Tibial nerve (tissue), 4 donors: Measurements from ENCODE around the gene MT2A. TPM values are rescaled to one million over a fixed set of nuclear protein-coding genes. Genes with fewer than 3 reads are reported as not detected.

Experiments used
- DNase-seq, 2 donors: peaks; one replicate each; pipeline ENCODE4 v3.0.0-alpha.2; 2019; ENCODE audit warnings: low spot score in 2 of 2
- H3K27ac ChIP-seq, 4 donors: fragments of 200-600 bp; sonication (generic) in 3 of 4; one replicate each; pipeline ENCODE4 v1.5.1; 2017 to 2019; ENCODE audit warnings: mild to moderate bottlenecking in 1 of 4
- H3K27me3 ChIP-seq, 2 donors: fragments of 200-600 bp; sonication (generic) in 1 of 2; one replicate each; pipeline versions ENCODE4 v1.5.1 to v1.6.0; 2017 to 2019
- H3K36me3 ChIP-seq, 3 donors: fragments of 200-600 bp; sonication (generic); one replicate each; pipeline ENCODE4 v1.5.1; 2018 to 2019
- H3K4me1 ChIP-seq, 4 donors: fragments of 200-600 bp; sonication (generic) in 3 of 4; one replicate each; pipeline ENCODE4 v1.5.1; 2017 to 2019
- H3K4me3 ChIP-seq, 4 donors: fragments of 200-600 bp; sonication (generic) in 3 of 4; one replicate each; pipeline ENCODE4 v1.5.1; 2017 to 2019; ENCODE audit warnings: mild to moderate bottlenecking in 1 of 4, moderate library complexity in 1 of 4
- H3K9me3 ChIP-seq, 4 donors: fragments of 200-600 bp; sonication (generic) in 3 of 4; one replicate each; pipeline ENCODE4 v1.5.1; 2017 to 2019
- CTCF ChIP-seq, 5 experiments: fragments of 200-600 bp in 3 of 5; fragments of 450-650 bp in 2 of 5; sonication (generic) in 3 of 5; IDR thresholded peaks; one replicate each; pipeline ENCODE4 v1.5.1; 2016 to 2019; ENCODE audit warnings: antibody characterized with exemption in 5 of 5, mild to moderate bottlenecking in 3 of 5, moderate library complexity in 2 of 5
- EP300 ChIP-seq, 2 donors: sonication (generic); formaldehyde crosslinking; IDR thresholded peaks; one replicate each; pipeline ENCODE4 v1.6.1; 2017; ENCODE audit warnings: antibody characterized with exemption in 2 of 2, mild to moderate bottlenecking in 1 of 2
- POLR2A ChIP-seq, 2 donors: fragments of 450-650 bp; IDR thresholded peaks; one replicate each; pipeline ENCODE4 v1.6.1; 2017; ENCODE audit warnings: antibody characterized with exemption in 2 of 2, mild to moderate bottlenecking in 2 of 2, moderate library complexity in 2 of 2
- WGBS, 2 donors: methylation state at CpG; one replicate each; pipeline ENCODE4 v1.1.5; 2018; 5-methylcytosine and 5-hydroxymethylcytosine counted together
- total RNA-seq, 4 donors: library from RNA; depleted of rRNA; stranded (reverse); fragments of >200 nt; gene quantifications; one replicate each; pipeline ENCODE4 v1.1.0, GENCODE V29; 2016

MT2A gene
- total RNA-seq, 4 donors from 2014 or later, result 154 to 612 (median 354) TPM

- Histone ChIP-seq H3K4me3 (no peak overlapping the region), H3K36me3 (no peaks in the 10 kb centered on the region), H3K9me3 (no peaks in the 10 kb centered on the region), H3K27me3 (no peaks in the 10 kb centered on the region), H3K27ac (peak overlapping the region in 2 of 4 donors; percentile 32 to 52), H3K4me1 (peaks cover 0 to 3% (median 0%) of the 10 kb centered on the region in 4 donors)
- WGBS, 2 donors, result 31% methylated on average over 8 of the region's 8 CpGs
- peak in 1 of 2 donors; percentile 49 for DNase-seq
- TF ChIP-seq EP300 (IDR thresholded peaks at IDR 0.05) (peak in 1 of 2 donors; percentile 59), CTCF (IDR thresholded peaks at IDR 0.05) (peak; percentile 50 to 75 (median 68)), POLR2A (IDR thresholded peaks at IDR 0.05) (no peak)
Observed at GRCh38 chr16:56600398-56600999, 7.9 kb upstream of the MT2A start.

- TF ChIP-seq EP300 (IDR thresholded peaks at IDR 0.05) (no peak), CTCF (IDR thresholded peaks at IDR 0.05) (no peak), POLR2A (IDR thresholded peaks at IDR 0.05) (no peak)
- H3K27me3 ChIP-seq, result no peaks in the 10 kb centered on the region
- no peaks in the 10 kb centered on the region for H3K36me3 ChIP-seq
- H3K9me3 ChIP-seq, result no peaks in the 10 kb centered on the region
- no peak overlapping the region for H3K4me3 ChIP-seq
- 56 to 57% methylated on average over 9 of the region's 9 CpGs for WGBS, 2 donors
- no peak for DNase-seq
- peak overlapping the region in 1 of 4 donors; percentile 52 for H3K27ac ChIP-seq
- H3K4me1 ChIP-seq, result peaks cover 0 to 11% (median 3%) of the 10 kb centered on the region in 4 donors
Observed at GRCh38 chr16:56601325-56601724, 7.1 kb upstream of the MT2A start.

- peak overlapping the region in 1 of 4 donors; percentile 53 for H3K27ac ChIP-seq
- DNase-seq, result no peak
- WGBS, 2 donors, result 54 to 63% methylated on average over 4 of the region's 4 CpGs
- peaks cover 0 to 31% (median 17%) of the 10 kb centered on the region in 4 donors for H3K4me1 ChIP-seq
- H3K4me3 ChIP-seq, result no peak overlapping the region
- no peaks in the 10 kb centered on the region for H3K27me3 ChIP-seq
- TF ChIP-seq POLR2A (IDR thresholded peaks at IDR 0.05) (no peak), CTCF (IDR thresholded peaks at IDR 0.05) (peak in 3 of 5 experiments; percentile 31 to 56 (median 33)), EP300 (IDR thresholded peaks at IDR 0.05) (no peak)
- H3K9me3 ChIP-seq, result no peaks in the 10 kb centered on the region
- no peaks in the 10 kb centered on the region for H3K36me3 ChIP-seq
Observed at GRCh38 chr16:56603589-56603988, 4.8 kb upstream of the MT2A start.

GRCh38 chr16:56604966-56605365 lies 3.4 kb upstream of the MT2A start:
- TF ChIP-seq CTCF (IDR thresholded peaks at IDR 0.05) (no peak), EP300 (IDR thresholded peaks at IDR 0.05) (no peak), POLR2A (IDR thresholded peaks at IDR 0.05) (no peak)
- H3K27me3 ChIP-seq, result no peaks in the 10 kb centered on the region
- H3K27ac ChIP-seq, result peak overlapping the region in 3 of 4 donors; percentile 76 to 97 (median 90)
- H3K9me3 ChIP-seq, result no peaks in the 10 kb centered on the region
- no peak overlapping the region for H3K4me3 ChIP-seq
- no peak for DNase-seq
- H3K36me3 ChIP-seq, result peaks cover 0 to 5% (median 0%) of the 10 kb centered on the region in 3 donors
- WGBS, 2 donors, result 81 to 85% methylated on average over 4 of the region's 4 CpGs
- peaks cover 0 to 40% (median 18%) of the 10 kb centered on the region in 4 donors for H3K4me1 ChIP-seq

DNA sequence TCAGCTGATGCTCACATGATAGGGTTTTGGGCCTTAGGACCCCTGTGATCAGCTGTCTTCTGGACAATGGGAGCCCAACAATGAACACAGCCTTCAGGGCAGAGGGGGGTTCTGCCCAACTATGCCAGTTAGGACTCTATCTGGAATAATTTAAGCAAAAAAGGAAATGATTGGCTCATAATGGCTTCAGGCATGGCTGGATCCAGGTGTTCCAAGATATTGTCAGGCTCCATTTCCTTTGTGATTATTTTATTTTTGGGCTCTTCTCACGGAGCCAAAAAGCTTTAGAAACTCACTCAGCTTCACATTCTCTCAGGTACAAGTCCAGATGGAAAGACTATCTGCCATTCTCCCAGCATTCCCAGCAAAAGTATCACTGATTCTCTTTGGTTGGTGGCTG lies 2.9 kb upstream of the MT2A start:
- no peak overlapping the region for H3K4me3 ChIP-seq
- H3K36me3 ChIP-seq, result peaks cover 0 to 5% (median 0%) of the 10 kb centered on the region in 3 donors
- H3K9me3 ChIP-seq, result no peaks in the 10 kb centered on the region
- peak overlapping the region; percentile 76 to 97 (median 93) for H3K27ac ChIP-seq
- peaks cover 0 to 45% (median 20%) of the 10 kb centered on the region in 4 donors for H3K4me1 ChIP-seq
- no peak for TF ChIP-seq EP300 (IDR thresholded peaks at IDR 0.05)
- no peak for TF ChIP-seq CTCF (IDR thresholded peaks at IDR 0.05)
- no peaks in the 10 kb centered on the region for H3K27me3 ChIP-seq
- 90 to 100% methylated on average over 1 of the region's 1 CpG for WGBS, 2 donors
- no peak for DNase-seq
